HG02981 (cell line): ENCODE measurements around the gene LPAR3.

ENCODE experiments used
- ATAC-seq: cut with Tn5 transposase; IDR thresholded peaks from one replicate; pipeline ENCODE4 v1.9.1; 2021; ENCODE audit warnings: mild to moderate bottlenecking, moderate library complexity; ENCODE audit not compliant: unreplicated experiment

Gene LPAR3

DNA sequence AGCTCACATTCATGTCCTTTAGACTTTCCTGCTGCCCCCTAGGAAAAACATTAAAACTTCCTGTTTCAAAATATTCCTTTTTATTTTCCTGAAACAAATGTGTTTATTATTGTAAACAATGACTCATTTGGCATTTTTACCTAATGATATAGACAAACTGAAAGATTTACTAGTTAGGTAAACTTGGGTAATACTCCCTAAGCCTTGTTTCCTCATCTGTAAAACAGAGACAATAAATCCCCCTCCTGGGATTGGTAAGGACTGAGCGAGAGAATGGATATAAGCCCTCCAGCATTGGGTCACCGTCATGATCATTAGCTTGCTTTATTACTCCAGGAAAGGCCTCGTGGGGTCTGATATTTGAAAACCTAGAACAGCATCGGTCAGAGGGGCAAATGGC lies 59.8 kb downstream of the LPAR3 start:
- no peak for ATAC-seq

DNA sequence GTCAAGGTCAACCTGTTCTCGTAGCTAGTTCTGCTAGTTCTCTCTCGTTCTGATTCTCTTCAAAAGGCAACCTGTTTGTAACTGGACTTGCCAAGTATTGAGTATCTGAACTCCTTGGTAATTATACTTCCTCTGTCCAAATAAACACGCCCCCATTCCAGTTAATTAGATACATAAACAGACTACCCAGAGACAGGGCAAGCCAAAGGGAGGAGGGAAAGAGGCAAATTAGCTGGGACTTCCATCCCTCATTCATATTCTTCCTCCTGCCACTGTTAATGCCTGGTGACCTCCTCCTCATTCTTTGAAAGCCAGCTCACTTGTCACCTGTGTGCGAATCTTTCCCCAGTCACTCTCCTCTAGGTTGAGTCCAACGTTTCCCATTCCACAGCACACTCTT lies 62.9 kb downstream of the LPAR3 start:
- no peak for ATAC-seq

DNA sequence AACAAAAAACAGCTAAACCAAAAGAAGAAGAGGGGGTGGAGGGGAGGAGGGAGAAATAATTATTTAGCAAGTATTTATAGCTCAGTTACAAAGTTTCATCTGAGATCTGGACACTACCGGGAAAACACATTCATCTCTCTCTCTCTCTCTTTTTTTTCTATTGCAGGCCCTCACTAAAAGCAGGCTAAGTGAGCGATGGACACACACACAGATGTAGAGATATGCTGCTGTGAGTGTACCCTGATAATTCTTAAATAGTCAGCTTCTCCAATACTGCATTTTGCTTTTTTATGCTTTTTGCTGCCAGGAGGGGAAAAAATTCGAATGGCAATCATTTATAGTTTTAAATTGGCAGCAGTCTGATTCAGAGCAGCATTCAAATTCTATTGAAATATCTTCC lies 65.0 kb downstream of the LPAR3 start:
- ATAC-seq, result no peak

DNA sequence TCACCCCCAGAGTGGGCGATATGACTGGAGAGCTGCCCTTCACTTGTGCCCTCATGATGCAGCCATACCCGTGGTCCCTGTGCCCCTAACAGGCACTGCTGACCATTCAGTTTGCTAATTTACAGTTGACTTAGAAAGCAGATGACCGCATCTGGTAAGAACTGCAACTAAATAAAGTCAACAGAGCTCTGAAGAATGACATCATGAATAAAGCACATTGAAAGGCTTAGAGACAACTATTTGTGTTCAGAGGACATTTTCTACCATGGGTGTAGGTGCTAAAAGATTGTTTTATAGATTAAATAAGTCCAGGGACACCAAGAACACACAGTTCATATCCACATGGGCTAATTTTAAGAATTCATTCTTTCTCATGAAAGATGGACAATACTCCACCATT lies 65.5 kb downstream of the LPAR3 start:
- ATAC-seq, result no peak

DNA sequence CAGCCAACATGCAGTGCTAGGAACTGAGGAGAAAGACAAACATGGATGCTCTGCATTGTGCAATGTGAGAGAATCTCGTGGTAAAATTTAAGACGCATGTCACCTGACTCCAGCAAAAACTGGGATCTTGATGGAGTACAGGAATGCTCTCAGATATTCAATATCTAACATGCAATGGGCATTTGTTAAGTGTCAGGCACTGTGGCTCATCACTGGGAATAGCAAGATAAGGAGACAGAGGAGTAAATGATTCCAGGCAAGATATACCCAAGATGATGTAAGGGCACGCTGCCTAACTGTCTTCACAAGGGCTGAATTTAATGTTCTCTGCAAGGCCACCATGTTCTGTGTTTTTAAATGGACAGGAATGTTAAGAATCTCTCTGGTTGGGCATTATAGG lies 67.8 kb downstream of the LPAR3 start:
- no peak for ATAC-seq

DNA sequence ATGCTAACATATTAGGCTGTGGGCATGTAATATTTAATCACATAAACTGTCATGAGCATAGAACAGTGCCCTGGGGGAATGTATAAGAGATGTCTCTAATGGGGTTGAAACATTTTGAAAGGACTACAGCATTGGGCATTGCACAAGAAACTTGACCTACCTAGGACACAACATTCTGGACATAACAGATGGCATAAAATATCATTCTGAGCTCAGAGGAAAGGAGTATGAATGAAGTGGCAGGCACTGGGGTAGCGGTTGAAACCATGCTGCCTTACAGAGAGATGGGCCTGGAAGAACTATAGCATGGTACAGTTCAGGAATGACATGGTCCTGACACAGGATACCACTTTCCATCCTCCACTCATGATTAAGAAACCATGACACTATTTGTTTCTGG lies 69.0 kb downstream of the LPAR3 start:
- ATAC-seq, result no peak

DNA sequence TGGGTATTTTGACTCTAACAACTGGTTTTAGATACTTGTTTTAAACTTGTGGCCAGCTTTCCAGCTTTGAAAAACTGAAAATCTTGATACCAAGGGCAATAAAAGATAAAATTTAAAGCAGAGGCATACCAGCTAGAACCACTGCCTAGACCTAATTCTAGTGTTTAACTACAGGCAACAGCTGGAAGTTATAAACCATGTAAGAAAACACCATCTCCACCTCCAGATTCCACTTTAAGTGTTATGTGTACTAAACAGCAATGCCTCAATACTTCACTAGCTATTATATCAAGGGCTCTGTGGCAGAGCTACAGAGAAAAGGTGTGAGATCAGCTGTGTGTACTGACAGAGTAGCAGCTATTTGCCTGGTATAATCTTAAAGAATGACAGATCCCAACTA lies 69.5 kb downstream of the LPAR3 start:
- no peak for ATAC-seq

DNA sequence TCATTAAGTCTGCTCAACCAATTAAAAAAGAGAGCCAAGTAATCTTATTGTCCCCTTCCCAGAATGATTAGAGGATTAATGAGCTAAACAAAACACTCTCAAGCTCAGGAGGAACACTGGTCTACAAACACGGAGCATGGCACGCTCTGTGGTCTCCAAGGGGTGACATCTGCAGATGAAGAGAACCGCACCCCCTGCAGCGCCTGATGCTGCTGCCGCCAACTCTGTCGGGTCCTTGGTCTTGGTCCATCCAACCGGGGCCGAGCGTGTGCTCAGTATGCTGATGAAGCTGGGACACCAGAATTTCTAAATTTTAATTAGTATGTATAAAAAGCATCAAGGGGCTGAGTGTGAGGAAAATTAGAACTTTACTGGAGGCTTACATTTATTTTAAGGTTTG lies 82.7 kb downstream of the LPAR3 start:
- no peak for ATAC-seq

DNA sequence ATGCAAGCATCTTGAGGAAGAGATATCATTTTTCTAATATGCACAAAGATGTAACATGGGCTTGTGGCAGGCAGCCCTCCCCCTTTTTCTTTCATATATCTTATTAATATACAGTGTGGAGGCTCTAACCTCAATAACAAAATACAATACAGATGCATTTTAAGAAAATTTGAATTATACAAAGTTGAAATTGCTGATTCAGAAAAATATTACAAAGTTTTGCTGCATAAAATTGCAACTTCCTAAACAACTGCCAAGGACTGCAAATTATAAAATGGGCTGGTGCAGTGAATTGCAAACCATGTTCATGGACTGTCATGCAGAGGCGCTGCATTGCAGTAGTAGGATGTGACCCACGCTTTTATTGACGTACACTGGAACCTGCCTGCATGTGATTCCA lies 84.0 kb downstream of the LPAR3 start:
- no peak for ATAC-seq

DNA sequence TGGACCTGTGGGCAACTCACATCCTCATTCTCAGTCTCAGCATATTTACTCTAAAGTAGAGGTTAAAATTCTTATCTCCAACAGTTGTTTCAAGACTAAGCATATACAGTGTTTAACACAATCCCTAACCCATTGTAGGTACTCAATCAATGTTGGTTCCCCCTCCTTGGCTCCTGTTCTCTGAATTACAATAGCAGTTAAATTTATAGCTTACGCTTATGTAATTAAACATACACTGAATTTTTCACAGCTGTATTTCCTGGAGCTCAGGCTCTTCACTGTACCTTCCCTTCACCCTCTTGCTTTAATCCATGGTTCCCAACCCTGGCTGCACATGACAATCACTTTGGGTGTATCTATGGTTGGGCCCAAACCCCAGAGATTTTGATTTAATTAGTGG lies 89.4 kb downstream of the LPAR3 start:
- ATAC-seq, result no peak

DNA sequence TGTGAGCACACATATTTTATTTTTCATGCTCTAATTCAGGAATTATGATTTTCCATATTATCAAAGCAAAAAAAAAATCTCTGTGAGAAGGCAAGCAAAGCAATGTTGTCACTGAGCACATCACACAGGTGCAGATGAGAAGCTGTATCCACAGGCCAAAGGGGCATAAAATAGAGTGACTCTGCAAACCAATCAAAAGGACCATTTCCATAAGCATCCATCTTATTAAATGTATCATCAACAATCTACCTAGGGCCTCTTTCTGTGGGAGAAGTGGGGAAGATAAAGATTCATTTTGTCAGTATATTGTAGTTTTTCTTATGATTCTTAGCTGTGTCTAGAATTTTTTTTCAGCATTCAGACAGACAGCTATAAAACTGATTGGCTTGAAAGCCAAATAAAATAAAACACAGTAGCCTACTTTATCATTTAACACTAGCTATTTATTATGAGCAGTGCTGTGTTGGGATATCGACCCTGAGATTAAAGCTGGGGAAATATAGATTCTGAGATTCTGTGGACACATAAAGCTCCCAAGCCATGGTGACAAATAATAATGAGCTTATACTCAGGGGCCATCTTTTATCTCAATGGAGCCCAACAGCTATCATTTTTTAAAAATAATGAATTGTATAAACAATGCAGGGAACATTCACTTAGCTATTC lies 90.3 kb downstream of the LPAR3 start:
- no peak for ATAC-seq

DNA sequence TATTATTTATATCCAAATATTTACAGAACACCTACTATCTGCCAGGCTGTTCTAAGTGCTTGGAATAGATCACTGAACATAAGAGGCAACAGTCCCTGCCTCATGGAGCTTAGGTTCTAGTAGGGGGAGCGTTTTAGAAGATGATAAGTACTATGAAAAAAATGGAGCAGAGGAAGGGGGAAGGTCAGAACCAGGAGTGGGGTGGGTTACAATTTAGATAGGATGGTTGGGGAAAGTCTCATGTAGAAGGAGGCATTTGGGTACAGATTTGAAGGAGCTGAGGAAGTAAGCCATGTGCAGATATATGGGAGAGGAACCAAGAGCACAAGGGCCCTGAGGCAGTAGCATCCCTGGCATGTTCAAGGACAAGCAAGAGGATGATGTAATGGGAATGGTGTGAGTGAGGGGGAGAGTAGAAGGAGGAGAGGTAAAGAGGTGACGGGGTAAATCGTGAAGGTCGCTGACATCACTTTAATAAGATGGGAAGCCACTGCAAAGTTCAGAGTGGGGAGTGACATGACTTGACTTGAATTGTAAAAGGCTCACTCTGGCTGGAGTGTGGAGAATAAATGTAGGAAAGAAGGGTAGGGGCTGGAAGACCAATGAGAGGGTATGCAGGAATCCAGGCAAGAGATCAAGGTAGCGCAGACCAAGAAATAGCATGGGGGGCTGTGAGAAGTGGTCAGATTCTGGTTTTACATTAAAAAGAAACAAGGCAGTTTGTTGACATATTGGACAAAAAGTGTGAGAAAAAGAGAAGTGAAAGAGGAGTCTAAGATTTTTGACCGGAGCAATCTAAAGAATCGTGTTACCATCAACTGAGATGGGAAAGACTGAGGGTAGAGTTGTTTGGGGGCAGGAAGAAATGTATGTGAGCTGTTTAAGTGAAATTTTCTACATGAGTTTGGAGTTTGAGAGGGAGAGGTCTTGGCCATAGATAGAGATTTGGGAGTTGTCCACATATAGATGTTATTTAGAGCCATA lies 92.6 kb downstream of the LPAR3 start:
- ATAC-seq, result no peak

DNA sequence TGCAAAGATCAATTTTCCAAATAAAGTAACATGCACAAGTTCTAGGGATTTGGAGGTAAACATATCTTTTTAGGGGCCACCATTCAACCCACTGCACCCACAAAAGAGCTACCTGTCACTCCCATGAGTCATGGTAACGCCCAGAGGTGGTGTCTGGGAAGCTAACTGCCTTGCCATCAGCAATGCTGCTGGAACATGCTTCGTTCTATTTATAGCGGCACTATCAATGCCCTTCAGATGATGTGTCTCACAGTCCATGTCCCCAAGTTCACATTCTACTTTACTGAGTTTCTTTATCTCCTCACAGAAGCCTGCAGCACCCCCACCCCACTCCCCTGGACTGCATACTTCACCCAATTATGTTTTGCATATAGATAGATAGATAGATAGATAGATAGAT lies 95.4 kb downstream of the LPAR3 start:
- no peak for ATAC-seq

DNA sequence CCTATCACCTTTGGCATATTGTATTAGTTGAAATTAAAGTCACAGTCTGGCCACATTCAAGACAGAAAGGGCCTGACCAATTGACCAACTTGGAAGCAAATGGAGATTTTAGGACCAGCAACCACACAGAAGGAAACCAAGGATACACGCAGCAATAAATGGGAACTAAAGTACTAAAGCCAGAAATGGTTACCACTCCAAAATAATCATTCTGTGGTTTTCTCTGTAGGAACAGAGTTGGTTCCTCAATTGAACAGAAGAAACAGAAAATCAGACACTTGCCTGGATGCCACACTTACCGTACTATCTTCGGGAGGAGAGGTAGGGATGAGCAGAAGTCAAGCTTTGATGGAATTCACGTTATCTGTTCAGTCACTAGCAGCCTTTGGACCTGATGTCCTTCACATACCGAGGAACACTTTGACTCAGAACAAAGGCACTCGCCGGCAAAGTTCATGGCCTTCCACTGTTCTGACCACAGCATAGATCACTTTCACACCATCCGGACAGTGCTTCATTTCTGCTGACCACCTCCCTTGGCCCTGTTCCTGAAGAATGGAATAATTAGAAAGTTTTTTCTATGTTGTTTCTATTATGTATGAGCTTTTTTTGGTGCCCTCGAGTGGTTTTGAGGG lies 96.9 kb downstream of the LPAR3 start:
- ATAC-seq, result no peak

DNA sequence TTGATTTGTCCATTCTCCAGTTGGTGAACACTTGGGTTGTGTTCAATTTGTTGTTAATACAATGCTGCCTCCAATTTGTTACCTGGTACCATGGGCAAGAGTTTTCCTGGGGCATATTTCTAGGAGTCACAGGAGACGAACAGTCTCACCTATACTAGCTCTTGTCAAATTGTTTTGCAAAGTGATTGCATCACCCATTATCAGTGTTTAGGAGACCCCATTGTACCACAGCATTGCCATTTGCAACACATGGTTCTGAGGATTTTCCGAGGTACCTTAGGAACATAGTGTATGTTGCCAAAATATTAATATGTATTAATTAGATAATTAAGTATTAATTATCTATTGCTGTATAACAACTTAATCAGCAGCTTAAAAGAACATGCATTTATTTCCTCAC lies 97.8 kb downstream of the LPAR3 start:
- no peak for ATAC-seq

DNA sequence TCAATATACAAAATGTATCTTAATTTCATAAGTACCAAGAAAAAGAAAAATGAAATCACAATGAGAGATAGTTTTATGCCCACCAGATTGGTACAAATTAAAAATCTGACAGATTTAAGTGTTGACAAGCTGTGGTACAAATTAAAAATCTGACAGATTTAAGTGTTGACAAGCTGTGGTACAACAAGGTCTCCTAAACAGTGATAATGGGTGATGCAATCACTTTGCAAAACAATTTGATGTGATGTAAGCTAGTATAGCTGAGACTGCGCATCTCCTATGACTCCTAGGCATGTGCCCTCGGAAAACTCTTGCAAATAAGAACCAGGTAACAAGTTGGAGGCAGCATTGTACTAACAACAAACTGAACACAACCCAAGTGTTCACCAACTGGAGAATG lies 100.6 kb downstream of the LPAR3 start:
- no peak for ATAC-seq

DNA sequence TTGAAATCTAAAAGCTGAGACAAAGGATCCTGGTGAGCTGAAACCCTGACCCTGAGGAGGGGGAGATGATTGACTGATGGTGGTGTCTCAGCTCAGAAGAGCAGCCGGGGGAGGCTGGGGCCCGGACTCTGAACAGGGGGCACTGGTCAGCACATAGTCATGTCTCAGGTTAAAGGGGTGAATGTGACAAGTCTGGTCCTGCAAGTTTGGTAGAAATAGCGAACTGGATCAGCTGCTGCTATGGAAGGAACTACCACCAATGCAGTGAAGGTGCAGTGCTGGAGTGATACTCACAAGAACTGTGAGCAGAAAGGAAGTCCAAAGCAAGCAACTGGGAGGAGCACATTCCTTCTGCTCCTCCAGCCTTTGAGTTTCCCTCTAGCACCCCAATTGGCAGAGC lies 104.0 kb downstream of the LPAR3 start:
- ATAC-seq, result no peak

DNA sequence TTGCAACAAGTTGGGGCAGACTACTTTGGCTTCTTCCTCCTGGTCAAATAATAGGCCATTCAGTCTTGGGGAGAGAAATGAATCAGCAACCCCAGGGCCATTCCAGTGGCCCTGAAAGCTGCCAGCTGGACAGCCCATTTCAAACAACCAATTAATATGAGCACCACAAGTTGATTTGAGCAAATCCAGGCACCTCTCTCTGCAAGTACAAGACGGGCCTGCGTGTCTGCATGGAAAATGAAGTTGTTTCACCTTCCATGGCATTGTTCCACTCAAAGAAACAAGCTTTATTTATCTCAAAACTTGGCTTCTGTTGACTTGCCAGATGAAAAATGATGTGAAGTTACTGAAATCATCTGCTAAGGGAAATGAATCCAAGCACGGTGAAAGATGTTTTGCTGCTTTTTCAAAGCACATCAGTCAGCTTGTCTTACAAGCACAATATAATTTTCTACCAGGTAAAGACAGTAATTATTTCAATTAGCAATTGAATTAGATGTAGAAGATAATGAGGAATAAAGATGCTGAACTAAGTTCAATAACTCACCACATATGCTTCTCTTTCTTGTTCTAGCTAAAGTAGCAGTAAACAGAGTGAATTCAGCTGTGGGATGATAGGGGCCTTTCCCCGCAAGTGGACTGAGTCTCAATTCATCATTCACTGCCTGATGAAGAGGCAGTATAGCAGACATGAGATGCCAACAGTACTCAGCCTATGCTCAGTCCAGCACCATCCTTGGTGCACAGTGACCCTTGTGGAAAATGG lies 107.6 kb downstream of the LPAR3 start:
- ATAC-seq, result no peak

DNA sequence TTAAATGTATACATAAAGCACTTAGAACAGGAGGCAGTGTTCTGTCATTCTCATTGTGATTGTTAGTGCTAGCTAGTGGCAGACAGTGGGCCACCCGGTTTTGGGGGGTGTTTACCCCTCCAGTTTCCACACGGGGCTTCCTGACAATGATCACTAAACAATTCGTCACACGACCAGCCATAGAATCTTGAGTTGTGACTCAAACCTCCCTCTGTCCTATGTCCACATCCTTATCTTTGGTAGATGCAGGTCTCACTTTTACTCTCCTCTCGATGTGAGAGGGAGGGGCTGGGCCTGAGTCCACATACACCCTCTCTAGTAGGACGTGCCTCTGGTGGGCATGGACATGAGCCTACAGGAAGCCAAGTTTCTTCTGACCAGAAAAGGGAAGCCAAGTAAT lies 110.1 kb downstream of the LPAR3 start:
- ATAC-seq, result no peak

DNA sequence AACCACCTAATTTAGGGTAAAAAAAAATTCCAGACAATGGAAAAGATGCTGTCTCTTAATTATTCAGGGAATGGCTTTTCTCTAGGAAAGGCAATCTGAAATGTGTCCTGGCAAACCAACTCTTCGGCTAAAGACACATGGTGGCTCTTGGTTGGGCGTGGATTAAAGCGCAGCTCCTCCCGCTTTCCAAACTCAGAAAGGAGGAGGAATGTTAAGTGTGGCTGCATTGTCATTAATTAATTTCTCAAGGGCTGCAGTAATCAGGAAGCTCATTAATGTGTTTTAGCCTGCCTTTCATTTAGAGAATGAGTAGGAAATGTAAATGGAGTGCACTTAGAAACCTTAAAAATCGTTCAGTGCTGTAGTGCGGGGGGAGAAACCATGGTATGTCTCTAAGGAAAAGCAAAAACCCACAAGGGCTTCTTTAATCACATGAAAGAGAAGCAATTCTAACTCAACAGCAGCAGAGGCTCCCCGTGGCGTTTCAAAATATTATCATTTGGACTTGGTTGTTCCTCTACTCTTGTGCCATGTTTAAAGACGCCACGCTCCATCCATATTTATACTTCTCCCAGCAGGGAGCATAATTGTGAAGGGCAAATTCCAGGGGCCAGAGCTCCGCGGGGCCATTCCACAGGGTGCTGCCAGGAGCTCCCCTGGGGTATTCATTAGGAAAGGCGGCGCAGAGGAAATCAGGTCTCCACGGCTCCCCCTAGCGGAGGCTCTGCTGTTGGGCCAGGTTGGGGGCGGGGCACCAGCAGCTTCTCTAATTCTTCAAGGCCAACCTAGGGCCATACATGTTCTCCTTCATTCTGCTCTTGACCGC lies 110.8 kb downstream of the LPAR3 start:
- peak; percentile 86 for ATAC-seq
